AG09309 (cell line): Measurements from ENCODE around the gene CANX.

Experiments
- DNase-seq: peaks from one replicate; pipeline ENCODE4 v3.0.0-alpha.2; 2010; ENCODE audit warnings: low read depth
- H3K4me3 ChIP-seq: 2 replicates; pipeline ENCODE4 v1.5.1; 2011; ENCODE audit warnings: mild to moderate bottlenecking, low read depth, low read length, moderate library complexity; ENCODE audit not compliant: control insufficient read depth
- CTCF ChIP-seq: IDR thresholded peaks from 2 replicates; pipeline ENCODE4 v1.5.1; 2011; ENCODE audit warnings: mild to moderate bottlenecking, low read depth, low read length, inconsistent platforms; ENCODE audit not compliant: insufficient read depth, control insufficient read depth; ENCODE audit errors: missing control alignments

The CANX gene

DNA sequence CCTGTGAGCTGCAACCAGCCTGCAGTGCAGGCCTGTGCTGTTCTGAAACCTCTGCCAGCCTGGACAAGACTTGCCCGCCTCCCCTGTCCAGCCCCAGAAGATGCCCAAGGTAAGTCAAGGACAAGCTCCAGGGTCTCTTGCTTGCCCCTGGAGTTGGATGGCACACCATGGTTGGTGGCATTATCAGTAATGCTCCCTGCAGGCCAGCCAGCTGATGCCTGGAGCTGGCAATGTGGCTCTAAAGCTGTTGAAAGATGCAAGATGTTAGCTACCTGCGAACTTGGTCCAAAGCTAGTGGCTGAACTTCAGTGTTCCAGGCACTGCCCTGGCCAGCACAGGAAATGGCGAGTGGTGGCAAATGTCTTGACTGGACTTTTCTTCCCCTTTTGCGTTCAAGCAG, 81.1 kb downstream of the CANX start:
- DNase-seq: no peak
- no peak overlapping the region for H3K4me3 ChIP-seq
- no peak for TF ChIP-seq CTCF

GRCh38 chr5:179780362-179780761, 81.6 kb downstream of the CANX start:
- DNase-seq: no peak
- no peak overlapping the region for H3K4me3 ChIP-seq
- TF ChIP-seq CTCF: no peak
